Panc1 (cell line): ENCODE measurements around the gene EVA1C. TPM values are rescaled to one million over a fixed set of nuclear protein-coding genes. Genes with fewer than 3 reads are reported as not detected.
"Not testable (repeated sequence)": the region's sequence is repeated elsewhere in the genome, so short reads cannot be mapped to it uniquely, and the experiment has no call there.

Experiments used
- ATAC-seq: fragments of 200-7000 bp; cut with Tn5 transposase; 2 replicates; pipeline ENCODE4 v1.9.1; 2020; ENCODE audit warnings: mild to moderate bottlenecking, moderate library complexity
- BruUV-seq: library from RNA; stranded (reverse); fragments of 400-500 nt; replicated peaks from 2 replicates; lab custom pipeline; 2021; lab: Mats Ljungman, UMichigan
- CTCF ChIA-PET: fragments of 300-600 bp; sonication (Branson Sonifier 250); formaldehyde crosslinking; loops from one replicate; lab custom pipeline; 2022; ENCODE audit warnings: antibody characterized with exemption; lab: Charles Lee
- POLR2A ChIA-PET: fragments of 300-600 bp; sonication (Branson Sonifier 250); formaldehyde crosslinking; loops from one replicate; lab custom pipeline; 2022; ENCODE audit warnings: antibody characterized with exemption; lab: Charles Lee
- DNase-seq: peaks from one replicate; pipeline ENCODE4 v3.0.0-alpha.2; 2010; ENCODE audit warnings: low read depth, low spot score
- H3K27ac ChIP-seq: 2 replicates; pipeline ENCODE4 v1.5.1; 2011; ENCODE audit warnings: mild to moderate bottlenecking, low read length, inconsistent platforms
- H3K27me3 ChIP-seq: fragments of 200-500 bp; sonication (Bioruptor generic); 2 replicates; pipeline ENCODE4 v1.6.0; 2014; ENCODE audit warnings: low read length, inconsistent platforms; ENCODE audit not compliant: control insufficient read depth, insufficient read depth
- H3K36me3 ChIP-seq: fragments of 200-500 bp; sonication (Bioruptor generic); 2 replicates; pipeline ENCODE4 v1.5.1; 2014; ENCODE audit warnings: inconsistent platforms, mild to moderate bottlenecking, low read length, moderate library complexity; ENCODE audit not compliant: control insufficient read depth, insufficient read depth
- H3K4me1 ChIP-seq: 2 replicates; pipeline ENCODE4 v1.5.1; 2011; ENCODE audit warnings: inconsistent platforms, mild to moderate bottlenecking, low read length, moderate library complexity; ENCODE audit not compliant: control insufficient read depth, insufficient read depth
- H3K4me3 ChIP-seq, 2 experiments: 2 replicates each; pipeline ENCODE4 v1.5.1; 2011 to 2012; ENCODE audit warnings: low read depth in 2 of 2, low read length in 2 of 2, mild to moderate bottlenecking in 2 of 2, inconsistent platforms in 1 of 2, moderate library complexity in 1 of 2
- H3K9me3 ChIP-seq: fragments of 200-500 bp; sonication (Bioruptor generic); 2 replicates; pipeline ENCODE4 v1.5.1; 2014; ENCODE audit warnings: low read depth, mild to moderate bottlenecking, inconsistent platforms, low read length, moderate library complexity; ENCODE audit not compliant: control insufficient read depth, insufficient read depth
- POLR2AphosphoS5 ChIP-seq: IDR thresholded peaks from 2 replicates; pipeline ENCODE4 v1.6.1; 2012; ENCODE audit warnings: mild to moderate bottlenecking, low read depth, low read length, moderate library complexity
- SIN3A ChIP-seq: IDR thresholded peaks from 2 replicates; pipeline ENCODE4 v1.6.1; 2012; ENCODE audit warnings: low read depth, mild to moderate bottlenecking, low read length, moderate library complexity, borderline replicate concordance; ENCODE audit not compliant: insufficient read depth
- TCF7L2 ChIP-seq: IDR thresholded peaks from 2 replicates; pipeline ENCODE4 v1.6.1; 2011; ENCODE audit warnings: mild to moderate bottlenecking, low read depth, low read length, inconsistent platforms
- in situ Hi-C: cut with HindIII; loops from 2 replicates; pipeline ENCODE4 v1.10.0; 2016; ENCODE audit warnings: low sequenced_read_pairs, low pct_unique_long_range_greater_than_20kb
- intact Hi-C: fragments of 100-400 bp; cut with micrococcal nuclease; formaldehyde crosslinking; loops from one replicate; pipeline ENCODE4 v1.10.0; 2022; ENCODE audit not compliant: unreplicated experiment
- total RNA-seq: library from RNA; stranded (reverse); gene quantifications from one replicate; pipeline ENCODE4 v1.2.1, GENCODE V29; 2021; ENCODE audit not compliant: unreplicated experiment
- TF ChIP-seq, protein P1 (sequence below), 2 experiments: IDR thresholded peaks; 2 replicates each; pipeline ENCODE4 v1.6.1; 2011 to 2012; ENCODE audit warnings: low read depth in 2 of 2, control low read depth in 1 of 2, low read length in 1 of 2, mild to moderate bottlenecking in 1 of 2, moderate library complexity in 1 of 2; ENCODE audit not compliant: insufficient read depth in 1 of 2
- TF ChIP-seq, protein P2 (sequence below): fragments of 450-650 bp; IDR thresholded peaks from 2 replicates; pipeline ENCODE4 v1.5.1; 2017; ENCODE audit warnings: mild to moderate bottlenecking

Gene EVA1C
- total RNA-seq, 1 experiment from 2014 or later: 2.8 TPM

DNA sequence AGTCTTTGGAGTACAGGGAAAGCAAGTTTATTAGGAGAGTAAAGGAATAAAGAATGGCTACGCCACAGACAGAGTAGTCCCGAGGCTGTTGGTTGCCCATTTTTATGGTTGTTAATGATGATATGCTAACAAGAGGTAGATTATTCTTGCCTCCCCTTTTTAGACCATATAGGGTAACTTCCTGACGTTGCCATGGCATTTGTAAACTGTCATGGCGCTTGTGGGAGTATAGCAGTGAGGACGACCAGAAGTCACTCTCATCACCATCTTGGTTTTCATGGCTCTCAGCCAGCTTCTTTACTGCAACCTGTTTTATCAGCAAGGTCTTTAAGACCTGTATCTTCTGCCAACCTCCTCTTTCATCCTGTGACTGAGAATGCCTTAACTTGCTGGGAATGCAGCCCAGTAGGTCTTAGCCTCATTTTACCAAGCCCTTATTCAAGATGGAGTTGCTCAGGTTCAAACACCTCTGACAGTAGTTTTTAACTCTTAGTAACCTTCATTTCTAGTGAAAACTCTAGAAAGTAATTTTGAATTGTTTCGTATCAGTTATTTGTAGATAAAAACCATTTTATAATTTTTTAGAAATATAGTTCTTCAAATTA, 146.6 kb downstream of the EVA1C start:
- CTCF ChIA-PET: no interaction called here
- Histone ChIP-seq H3K4me3 (no peak overlapping the region), H3K9me3 (no peaks in the 10 kb centered on the region), H3K27ac (no peak overlapping the region), H3K36me3 (no peaks in the 10 kb centered on the region), H3K27me3 (no peaks in the 10 kb centered on the region), H3K4me1 (no peaks in the 10 kb centered on the region)
- BruUV-seq: no TSS peak
- in situ Hi-C loops: no loop called here
- POLR2A ChIA-PET: no interaction called here
- ATAC-seq (no peak), DNase-seq (no peak)
- no peak for TF ChIP-seq POLR2AphosphoS5
- TF ChIP-seq, protein P1, sequence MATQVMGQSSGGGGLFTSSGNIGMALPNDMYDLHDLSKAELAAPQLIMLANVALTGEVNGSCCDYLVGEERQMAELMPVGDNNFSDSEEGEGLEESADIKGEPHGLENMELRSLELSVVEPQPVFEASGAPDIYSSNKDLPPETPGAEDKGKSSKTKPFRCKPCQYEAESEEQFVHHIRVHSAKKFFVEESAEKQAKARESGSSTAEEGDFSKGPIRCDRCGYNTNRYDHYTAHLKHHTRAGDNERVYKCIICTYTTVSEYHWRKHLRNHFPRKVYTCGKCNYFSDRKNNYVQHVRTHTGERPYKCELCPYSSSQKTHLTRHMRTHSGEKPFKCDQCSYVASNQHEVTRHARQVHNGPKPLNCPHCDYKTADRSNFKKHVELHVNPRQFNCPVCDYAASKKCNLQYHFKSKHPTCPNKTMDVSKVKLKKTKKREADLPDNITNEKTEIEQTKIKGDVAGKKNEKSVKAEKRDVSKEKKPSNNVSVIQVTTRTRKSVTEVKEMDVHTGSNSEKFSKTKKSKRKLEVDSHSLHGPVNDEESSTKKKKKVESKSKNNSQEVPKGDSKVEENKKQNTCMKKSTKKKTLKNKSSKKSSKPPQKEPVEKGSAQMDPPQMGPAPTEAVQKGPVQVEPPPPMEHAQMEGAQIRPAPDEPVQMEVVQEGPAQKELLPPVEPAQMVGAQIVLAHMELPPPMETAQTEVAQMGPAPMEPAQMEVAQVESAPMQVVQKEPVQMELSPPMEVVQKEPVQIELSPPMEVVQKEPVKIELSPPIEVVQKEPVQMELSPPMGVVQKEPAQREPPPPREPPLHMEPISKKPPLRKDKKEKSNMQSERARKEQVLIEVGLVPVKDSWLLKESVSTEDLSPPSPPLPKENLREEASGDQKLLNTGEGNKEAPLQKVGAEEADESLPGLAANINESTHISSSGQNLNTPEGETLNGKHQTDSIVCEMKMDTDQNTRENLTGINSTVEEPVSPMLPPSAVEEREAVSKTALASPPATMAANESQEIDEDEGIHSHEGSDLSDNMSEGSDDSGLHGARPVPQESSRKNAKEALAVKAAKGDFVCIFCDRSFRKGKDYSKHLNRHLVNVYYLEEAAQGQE (IDR thresholded peaks at IDR 0.05; ENCODE audit: insufficient read depth in 1 of 2, low read depth in 2 of 2, low read length in 1 of 2): no peak
- TF ChIP-seq, protein P2, sequence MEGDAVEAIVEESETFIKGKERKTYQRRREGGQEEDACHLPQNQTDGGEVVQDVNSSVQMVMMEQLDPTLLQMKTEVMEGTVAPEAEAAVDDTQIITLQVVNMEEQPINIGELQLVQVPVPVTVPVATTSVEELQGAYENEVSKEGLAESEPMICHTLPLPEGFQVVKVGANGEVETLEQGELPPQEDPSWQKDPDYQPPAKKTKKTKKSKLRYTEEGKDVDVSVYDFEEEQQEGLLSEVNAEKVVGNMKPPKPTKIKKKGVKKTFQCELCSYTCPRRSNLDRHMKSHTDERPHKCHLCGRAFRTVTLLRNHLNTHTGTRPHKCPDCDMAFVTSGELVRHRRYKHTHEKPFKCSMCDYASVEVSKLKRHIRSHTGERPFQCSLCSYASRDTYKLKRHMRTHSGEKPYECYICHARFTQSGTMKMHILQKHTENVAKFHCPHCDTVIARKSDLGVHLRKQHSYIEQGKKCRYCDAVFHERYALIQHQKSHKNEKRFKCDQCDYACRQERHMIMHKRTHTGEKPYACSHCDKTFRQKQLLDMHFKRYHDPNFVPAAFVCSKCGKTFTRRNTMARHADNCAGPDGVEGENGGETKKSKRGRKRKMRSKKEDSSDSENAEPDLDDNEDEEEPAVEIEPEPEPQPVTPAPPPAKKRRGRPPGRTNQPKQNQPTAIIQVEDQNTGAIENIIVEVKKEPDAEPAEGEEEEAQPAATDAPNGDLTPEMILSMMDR: no peak
- TF ChIP-seq SIN3A: no peak
- TF ChIP-seq TCF7L2: no peak
- intact Hi-C loops: no loop called here

DNA sequence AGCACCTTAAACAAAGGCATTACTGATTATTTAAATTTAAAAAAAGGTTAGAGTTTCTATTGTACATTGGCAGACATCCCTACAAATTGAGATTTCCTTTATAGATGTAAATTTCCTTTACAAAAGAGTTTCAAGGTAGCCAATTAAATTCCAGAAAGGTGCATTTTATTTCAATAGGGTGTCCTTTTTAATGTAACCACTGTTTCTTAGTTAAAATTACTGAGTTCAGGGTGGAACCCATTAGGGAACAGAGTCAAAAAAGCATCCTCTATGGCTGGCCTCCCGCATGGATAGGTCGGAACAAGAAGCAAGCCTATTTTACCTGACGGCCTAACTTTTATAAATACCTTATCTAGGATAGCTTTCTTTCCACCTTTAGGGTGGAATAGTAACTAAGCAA, 148.4 kb downstream of the EVA1C start:
- H3K36me3 ChIP-seq: no peaks in the 10 kb centered on the region
- BruUV-seq: no TSS peak
- no peaks in the 10 kb centered on the region for H3K9me3 ChIP-seq
- H3K4me3 ChIP-seq: no peak overlapping the region
- no peaks in the 10 kb centered on the region for H3K27me3 ChIP-seq
- POLR2A ChIA-PET: no interaction called here
- in situ Hi-C loops (no loop called here), intact Hi-C loops (loop anchor here (5.0 kb wide), 1 partner anchor 149 kb away; the partner anchor contains the start of gene EVA1C)
- no peaks in the 10 kb centered on the region for H3K4me1 ChIP-seq
- H3K27ac ChIP-seq: no peak overlapping the region
- no peak for DNase-seq
- TF ChIP-seq TCF7L2: no peak
- TF ChIP-seq POLR2AphosphoS5: no peak
- TF ChIP-seq, protein P2: no peak
- TF ChIP-seq SIN3A: no peak
- TF ChIP-seq, protein P1 (IDR thresholded peaks at IDR 0.05; ENCODE audit: insufficient read depth in 1 of 2, low read depth in 2 of 2, low read length in 1 of 2): no peak
- no peak for ATAC-seq
- CTCF ChIA-PET: no interaction called here

- H3K27ac ChIP-seq, H3K4me1 ChIP-seq, H3K27me3 ChIP-seq, H3K9me3 ChIP-seq, CTCF ChIA-PET, H3K4me3 ChIP-seq, ATAC-seq, BruUV-seq, DNase-seq, H3K36me3 ChIP-seq, in situ Hi-C loops: not testable (repeated sequence)
- POLR2A ChIA-PET: interaction anchor here (0.5 kb wide), 1 partner anchor 308 kb away, joined by 3 read pairs; no protein-coding TSS in a partner anchor
- intact Hi-C loops: loop anchor here (5.0 kb wide), 1 partner anchor 149 kb away; the partner anchor contains the start of gene EVA1C
These were observed 149.0 kb downstream of the EVA1C start for GRCh38 chr21:32561476-32561875.
